ENCODE results near the gene C14orf180. TPM values are rescaled to one million over a fixed set of nuclear protein-coding genes. Genes with fewer than 3 reads are reported as not detected.

The C14orf180 gene
- total RNA-seq, 3 donors from 2014 or later (not counting 1 experiment from before 2014, with no cell fraction given): not detected

- peaks cover 0 to 6% of the 10 kb centered on the region in 2 donors for H3K4me1 Mint-ChIP-seq
- intact Hi-C loops (cut with micrococcal nuclease): loop anchor here (5.0 kb wide), 1 partner anchor 468 kb away; no protein-coding TSS in a partner anchor
- H3K9me3 ChIP-seq (ENCODE audit: control insufficient read depth, insufficient read depth, low read length): no peaks in the 10 kb centered on the region
Measured at GRCh38 chr14:104560586-104560945, 19.0 kb upstream of the C14orf180 start.

DNA sequence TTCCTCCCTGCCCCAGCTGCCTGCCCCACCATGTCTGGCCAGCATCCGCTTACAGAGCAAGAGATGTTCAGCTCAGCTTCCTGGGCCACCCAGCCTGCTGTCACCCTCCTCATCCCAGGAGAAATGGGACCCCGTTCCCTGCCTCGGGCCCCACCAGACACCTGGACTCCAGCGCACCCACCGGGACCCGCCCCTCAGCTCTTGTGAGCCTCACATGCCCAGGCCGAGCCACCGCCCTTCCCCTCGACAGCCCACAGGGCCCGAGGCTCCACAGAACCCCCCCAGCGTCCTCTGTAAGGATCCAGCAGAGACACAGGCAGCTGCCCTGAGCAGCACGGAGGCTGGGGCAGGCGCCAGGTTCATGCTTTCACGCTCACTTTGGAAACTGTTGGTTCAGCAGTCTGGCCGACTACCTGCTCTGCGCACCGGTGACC lies 18.4 kb upstream of the C14orf180 start:
- H3K27ac ChIP-seq (ENCODE audit: low read length): no peak overlapping the region
- H3K27me3 Mint-ChIP-seq (ENCODE audit: low read depth in 2 of 2): peaks cover 0 to 6% of the 10 kb centered on the region in 2 donors
- no peaks in the 10 kb centered on the region for H3K36me3 ChIP-seq (ENCODE audit: control insufficient read depth, insufficient read depth, low read length)
- H3K9me3 ChIP-seq (ENCODE audit: control insufficient read depth, insufficient read depth, low read length): no peaks in the 10 kb centered on the region
- no peaks in the 10 kb centered on the region for H3K36me3 Mint-ChIP-seq
- DNase-seq (no peak), ATAC-seq (no peak)
- H3K4me1 Mint-ChIP-seq: peaks cover 0 to 6% of the 10 kb centered on the region in 2 donors
- WGBS (ENCODE audit: insufficient coverage): 72% methylated on average over 17 of the region's 17 CpGs
- H3K27ac Mint-ChIP-seq: no peak overlapping the region
- no peak overlapping the region for H3K4me3 Mint-ChIP-seq
- no peaks in the 10 kb centered on the region for H3K9me3 Mint-ChIP-seq
- H3K4me1 ChIP-seq (ENCODE audit: control insufficient read depth, insufficient read depth, low read length): peaks cover 6% of the 10 kb centered on the region
- intact Hi-C loops (cut with micrococcal nuclease): loop anchor here (5.0 kb wide), 1 partner anchor 469 kb away; no protein-coding TSS in a partner anchor
- TF ChIP-seq, protein P1, sequence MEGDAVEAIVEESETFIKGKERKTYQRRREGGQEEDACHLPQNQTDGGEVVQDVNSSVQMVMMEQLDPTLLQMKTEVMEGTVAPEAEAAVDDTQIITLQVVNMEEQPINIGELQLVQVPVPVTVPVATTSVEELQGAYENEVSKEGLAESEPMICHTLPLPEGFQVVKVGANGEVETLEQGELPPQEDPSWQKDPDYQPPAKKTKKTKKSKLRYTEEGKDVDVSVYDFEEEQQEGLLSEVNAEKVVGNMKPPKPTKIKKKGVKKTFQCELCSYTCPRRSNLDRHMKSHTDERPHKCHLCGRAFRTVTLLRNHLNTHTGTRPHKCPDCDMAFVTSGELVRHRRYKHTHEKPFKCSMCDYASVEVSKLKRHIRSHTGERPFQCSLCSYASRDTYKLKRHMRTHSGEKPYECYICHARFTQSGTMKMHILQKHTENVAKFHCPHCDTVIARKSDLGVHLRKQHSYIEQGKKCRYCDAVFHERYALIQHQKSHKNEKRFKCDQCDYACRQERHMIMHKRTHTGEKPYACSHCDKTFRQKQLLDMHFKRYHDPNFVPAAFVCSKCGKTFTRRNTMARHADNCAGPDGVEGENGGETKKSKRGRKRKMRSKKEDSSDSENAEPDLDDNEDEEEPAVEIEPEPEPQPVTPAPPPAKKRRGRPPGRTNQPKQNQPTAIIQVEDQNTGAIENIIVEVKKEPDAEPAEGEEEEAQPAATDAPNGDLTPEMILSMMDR (IDR thresholded peaks at IDR 0.05): no peak
- peaks cover 2% of the 10 kb centered on the region for H3K27me3 ChIP-seq (ENCODE audit: control insufficient read depth, insufficient read depth, low read length)
- no peak overlapping the region for H3K4me3 ChIP-seq (ENCODE audit: low read length)

More at GRCh38 chr14:104560586-104560945, 19.0 kb upstream of the C14orf180 start:
- Histone ChIP-seq H3K27ac (ENCODE audit: low read length) (no peak overlapping the region), H3K36me3 (ENCODE audit: control insufficient read depth, insufficient read depth, low read length) (no peaks in the 10 kb centered on the region), H3K4me1 (ENCODE audit: control insufficient read depth, insufficient read depth, low read length) (peaks cover 6% of the 10 kb centered on the region), H3K27me3 (ENCODE audit: control insufficient read depth, insufficient read depth, low read length) (peaks cover 2% of the 10 kb centered on the region), H3K4me3 (ENCODE audit: low read length) (no peak overlapping the region)
- DNase-seq (no peak), ATAC-seq (no peak)
- TF ChIP-seq, protein P1 (IDR thresholded peaks at IDR 0.05): no peak
- Mint-ChIP-seq H3K36me3 (no peaks in the 10 kb centered on the region), H3K27me3 (ENCODE audit: low read depth in 2 of 2) (peaks cover 0 to 4% of the 10 kb centered on the region in 2 donors), H3K27ac (no peak overlapping the region), H3K9me3 (no peaks in the 10 kb centered on the region), H3K4me3 (no peak overlapping the region)
- WGBS (ENCODE audit: insufficient coverage): 57% methylated on average over 3 of the region's 3 CpGs

DNA sequence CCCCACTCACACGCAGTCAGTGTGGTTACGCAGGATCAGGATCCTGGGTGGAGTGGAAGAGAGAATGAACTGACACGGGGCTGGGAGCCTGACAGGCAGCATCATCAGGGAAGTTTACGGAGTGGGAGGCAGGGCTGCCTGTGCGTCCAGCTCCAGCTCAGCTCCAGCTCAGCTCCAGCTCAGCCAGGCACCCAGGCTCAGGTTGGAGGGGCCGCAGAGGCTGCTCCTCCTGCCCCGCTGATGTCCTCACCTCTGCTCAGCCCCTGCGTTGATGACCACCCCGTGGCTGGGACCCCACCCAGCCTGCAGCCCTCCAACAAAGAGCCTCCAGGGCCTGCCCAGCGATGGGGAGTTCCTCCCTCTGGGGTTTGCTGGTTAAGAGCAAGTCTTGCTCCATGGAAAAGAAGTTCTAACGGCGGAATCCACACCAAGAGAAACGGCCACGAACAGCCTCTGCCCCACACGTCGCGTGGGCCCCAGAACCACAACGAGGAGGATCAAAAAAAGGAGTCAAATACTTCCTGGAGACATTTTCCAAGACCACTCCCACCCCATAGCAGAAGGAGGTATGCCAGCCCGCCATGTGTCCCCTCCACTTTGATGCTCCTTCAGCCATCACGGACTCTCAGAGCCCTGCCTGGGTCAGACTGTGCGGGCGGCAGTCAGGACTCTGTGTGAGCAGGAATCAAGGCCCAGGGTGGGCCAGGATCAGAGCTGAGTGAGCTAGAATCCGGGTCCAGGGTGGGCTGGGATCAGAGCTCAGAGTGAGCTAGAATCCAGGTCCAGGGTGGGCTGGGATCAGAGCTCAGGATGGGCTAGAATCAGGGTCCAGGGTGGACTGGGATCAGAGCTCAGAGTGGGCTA lies 17.7 kb upstream of the C14orf180 start:
- TF ChIP-seq, protein P1 (IDR thresholded peaks at IDR 0.05): no peak
- ATAC-seq (no peak), DNase-seq (no peak)
- H3K36me3 ChIP-seq (ENCODE audit: control insufficient read depth, insufficient read depth, low read length): no peaks in the 10 kb centered on the region
- no peaks in the 10 kb centered on the region for H3K9me3 Mint-ChIP-seq
- peaks cover 0 to 6% of the 10 kb centered on the region in 2 donors for H3K4me1 Mint-ChIP-seq
- 71% methylated on average over 22 of the region's 23 CpGs for whole genome bisulfite sequencing (ENCODE audit: insufficient coverage)
- H3K36me3 Mint-ChIP-seq: no peaks in the 10 kb centered on the region
- no peaks in the 10 kb centered on the region for H3K9me3 ChIP-seq (ENCODE audit: control insufficient read depth, insufficient read depth, low read length)
- peaks cover 0 to 6% of the 10 kb centered on the region in 2 donors for H3K27me3 Mint-ChIP-seq (ENCODE audit: low read depth in 2 of 2)
- H3K4me3 Mint-ChIP-seq: no peak overlapping the region
- H3K4me3 ChIP-seq (ENCODE audit: low read length): no peak overlapping the region
- H3K4me1 ChIP-seq (ENCODE audit: control insufficient read depth, insufficient read depth, low read length): peaks cover 6% of the 10 kb centered on the region
- H3K27ac ChIP-seq (ENCODE audit: low read length): no peak overlapping the region
- H3K27ac Mint-ChIP-seq: no peak overlapping the region
- intact Hi-C loops (cut with micrococcal nuclease): loop anchor here (5.0 kb wide), 1 partner anchor 470 kb away; no protein-coding TSS in a partner anchor
- H3K27me3 ChIP-seq (ENCODE audit: control insufficient read depth, insufficient read depth, low read length): peaks cover 2% of the 10 kb centered on the region
